ENCODE measurements around the gene CUX1. TPM values are rescaled to one million over a fixed set of nuclear protein-coding genes. Genes with fewer than 3 reads are reported as not detected.
"Not testable (repeated sequence)": the region's sequence is repeated elsewhere in the genome, so short reads cannot be mapped to it uniquely, and the experiment has no call there.

Gene CUX1
- polyA plus RNA-seq, 3 donors, result 22.4 to 47.5 (median 40.9) TPM

GRCh38 chr7:101879565-101879964 lies 62.1 kb downstream of the CUX1 start:
- H3K27ac ChIP-seq (ENCODE audit: low read depth, low read length), result no peak overlapping the region
- WGBS, 3 donors, result 85 to 97% (median 90%) methylated on average over 10 of the region's 10 CpGs

- no peak overlapping the region for H3K27ac ChIP-seq (ENCODE audit: low read depth, low read length)
- WGBS, 3 donors, result 59 to 79% (median 69%) methylated on average over 14 of the region's 14 CpGs
Measured at GRCh38 chr7:101880282-101881054, 63.0 kb downstream of the CUX1 start.

GRCh38 chr7:101882005-101882421 lies 64.6 kb downstream of the CUX1 start:
- no peak overlapping the region for H3K27ac ChIP-seq (ENCODE audit: low read depth, low read length)
- WGBS, 3 donors, result 82 to 86% (median 82%) methylated on average over 7 of the region's 7 CpGs

DNA sequence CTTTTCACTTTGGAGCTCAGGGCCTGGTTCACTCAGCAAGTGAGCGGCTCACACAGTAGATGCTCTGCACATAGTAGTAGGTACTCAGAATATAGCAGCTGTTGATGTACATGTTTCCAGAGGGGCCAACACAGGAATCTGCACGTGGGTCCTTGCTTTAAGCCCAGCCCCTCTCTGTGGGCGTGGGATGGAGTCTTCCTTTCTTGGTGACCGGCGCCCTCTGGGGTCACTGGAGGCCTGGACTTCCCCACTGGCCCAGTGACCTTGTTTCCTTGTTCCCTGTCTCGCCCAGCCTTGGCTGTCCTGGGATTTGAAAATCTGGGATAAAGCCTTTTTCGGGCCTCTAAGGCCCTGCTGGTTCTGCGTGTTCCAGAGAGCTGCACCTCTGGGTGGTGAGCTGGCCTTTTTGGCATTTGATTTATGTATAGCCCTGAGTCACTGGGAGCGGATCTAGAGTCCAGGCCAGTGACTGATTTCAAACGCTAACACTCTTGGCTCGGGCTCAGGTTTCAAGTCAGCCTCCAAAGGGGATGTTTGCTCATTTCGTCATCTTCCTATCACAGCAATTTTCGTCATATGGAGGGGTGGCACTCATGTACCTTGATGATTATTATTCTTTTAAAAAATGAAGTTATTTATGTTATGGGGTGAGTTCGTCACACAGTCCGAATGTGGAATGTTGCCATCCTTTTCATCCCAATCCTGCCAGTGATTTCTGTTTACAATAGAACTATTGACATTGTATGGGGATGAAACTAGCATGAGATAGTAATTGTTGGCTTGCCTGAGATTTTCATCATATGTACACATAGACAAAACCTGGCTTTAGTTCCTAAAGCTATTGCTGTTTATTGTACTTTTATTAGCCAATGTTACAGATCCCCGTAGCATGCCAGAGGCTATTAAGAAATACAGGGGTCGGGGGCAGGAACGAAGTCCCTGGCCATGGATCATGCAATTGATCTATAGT lies 65.5 kb downstream of the CUX1 start:
- H3K27ac ChIP-seq (ENCODE audit: low read depth, low read length), result peak overlapping the region; percentile 63
- 26 to 31% (median 27%) methylated on average over 18 of the region's 18 CpGs for WGBS, 3 donors

GRCh38 chr7:101884671-101885596 lies 67.5 kb downstream of the CUX1 start:
- 81 to 87% (median 85%) methylated on average over 13 of the region's 13 CpGs for WGBS, 3 donors
- no peak overlapping the region for H3K27ac ChIP-seq (ENCODE audit: low read depth, low read length)

GRCh38 chr7:101885597-101885955 lies 68.2 kb downstream of the CUX1 start:
- WGBS, 3 donors, result 50 to 68% (median 64%) methylated on average over 12 of the region's 12 CpGs
- no peak overlapping the region for H3K27ac ChIP-seq (ENCODE audit: low read depth, low read length)

DNA sequence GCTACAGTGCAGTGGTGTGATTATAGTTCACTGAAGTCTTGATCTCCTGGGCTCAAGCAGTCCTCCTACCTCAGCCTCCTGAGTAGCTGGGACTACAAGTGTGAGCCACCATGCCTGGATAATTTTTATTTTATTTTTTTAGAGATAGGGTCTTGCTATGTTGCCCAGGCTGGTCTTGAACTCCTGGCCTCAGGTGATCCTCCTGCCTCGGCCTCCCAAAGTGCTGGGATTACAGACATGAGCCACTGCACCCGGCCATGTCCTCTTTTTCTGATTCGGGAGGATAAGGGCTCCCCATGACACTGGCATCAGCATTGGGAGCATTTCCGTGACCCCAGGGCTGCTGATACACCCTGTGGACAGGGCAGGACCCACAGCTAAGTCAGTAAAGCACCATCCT lies 69.9 kb downstream of the CUX1 start:
- 96 to 100% (median 98%) methylated on average over 4 of the region's 4 CpGs for WGBS, 3 donors

DNA sequence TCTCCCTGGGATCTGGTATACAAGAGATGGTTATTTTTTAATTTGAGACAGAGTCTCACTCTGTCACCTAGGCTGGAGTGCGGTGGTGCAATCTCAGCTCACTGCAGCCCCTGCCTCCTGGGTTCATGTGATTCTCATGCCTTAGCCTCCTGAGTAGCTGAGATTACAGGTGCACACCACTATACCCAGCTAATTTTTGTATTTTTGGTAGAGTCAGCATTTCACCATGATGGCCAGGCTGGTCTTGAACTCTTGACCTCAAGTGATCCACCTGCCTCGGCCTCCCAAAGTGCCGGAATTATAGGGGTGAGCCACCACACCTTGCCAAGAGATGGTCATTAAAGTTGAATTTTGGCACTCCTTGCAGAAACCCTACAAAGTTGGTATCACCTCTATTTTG lies 71.1 kb downstream of the CUX1 start:
- H3K27ac ChIP-seq (ENCODE audit: low read depth, low read length), result not testable (repeated sequence)
- 96% methylated on average over 3 of the region's 3 CpGs for WGBS, 3 donors

More for the DNA sequence above, 69.9 kb downstream of the CUX1 start:
- H3K27ac ChIP-seq (ENCODE audit: low read depth, low read length), result not testable (repeated sequence)

- H3K27ac ChIP-seq (ENCODE audit: low read depth, low read length), result no peak overlapping the region
- WGBS, 3 donors, result 73 to 91% (median 81%) methylated on average over 7 of the region's 7 CpGs
Measured at GRCh38 chr7:101890749-101891523, 73.5 kb downstream of the CUX1 start.

DNA sequence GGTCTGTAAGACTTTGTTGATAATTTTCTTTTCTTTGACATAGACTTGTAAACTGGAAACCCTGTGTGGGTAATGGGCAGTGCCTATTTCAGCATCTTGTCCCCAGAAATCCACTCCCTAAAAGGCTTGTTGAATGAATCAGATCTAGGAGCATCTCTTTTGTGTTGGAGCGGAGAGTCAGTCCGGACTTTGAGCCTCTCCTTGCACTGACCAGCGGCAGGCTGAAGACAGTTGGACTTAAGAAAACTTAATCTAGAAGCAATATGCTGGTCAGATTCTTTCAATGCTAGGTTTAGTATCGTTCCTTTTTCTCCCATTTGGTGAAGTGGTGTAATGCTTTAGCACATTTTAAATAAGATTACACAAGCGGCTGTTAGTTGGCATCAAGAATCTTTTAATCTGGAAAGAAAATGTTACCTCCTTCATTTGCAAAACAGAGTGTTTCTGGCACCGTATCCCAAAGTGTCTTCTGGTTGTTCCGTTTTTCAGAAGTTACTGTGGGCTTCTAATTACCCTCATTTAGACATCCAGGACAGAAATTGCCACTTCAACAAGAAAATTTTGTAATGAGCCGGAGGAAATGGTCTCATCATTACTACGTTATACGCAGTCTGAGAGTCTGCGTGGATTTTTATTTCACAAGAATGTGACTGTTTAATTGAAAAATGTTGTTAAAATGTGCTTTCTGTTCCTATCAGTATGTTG lies 74.7 kb downstream of the CUX1 start:
- H3K27ac ChIP-seq (ENCODE audit: low read depth, low read length), result no peak overlapping the region

DNA sequence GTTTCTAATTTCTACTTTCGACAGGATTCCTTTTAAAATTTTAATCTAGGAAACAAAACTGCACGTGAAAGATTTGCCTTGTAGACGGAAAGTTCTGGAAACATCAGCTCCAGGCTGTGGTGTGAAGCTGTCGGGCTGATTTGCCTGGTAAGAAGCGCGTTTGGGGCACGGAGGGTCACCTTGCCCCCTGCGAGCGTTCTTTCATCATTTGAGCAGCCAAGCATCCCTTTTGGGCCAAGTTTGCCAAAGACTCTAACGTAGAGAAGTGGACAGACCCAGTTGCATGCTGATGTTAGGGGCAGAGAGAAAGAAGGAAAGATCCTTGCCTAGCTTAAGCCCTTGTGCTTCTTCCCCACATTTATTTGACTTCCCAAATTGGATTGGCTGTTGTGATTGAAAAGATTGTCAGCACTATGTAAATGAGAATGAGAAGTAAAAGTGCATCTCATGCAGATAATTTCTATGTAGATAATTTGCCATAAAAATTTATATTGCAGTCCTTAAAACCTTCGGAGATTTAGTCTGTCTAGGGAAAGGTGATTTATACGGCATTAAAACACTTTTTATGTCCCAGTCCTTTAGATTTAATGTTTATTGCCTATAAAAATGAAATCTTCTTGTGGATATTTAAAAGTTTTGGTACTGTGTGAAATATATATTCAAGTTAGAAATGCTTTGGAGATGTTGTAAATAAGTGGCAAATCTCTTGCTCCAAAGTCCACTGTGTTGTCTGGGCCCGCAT lies 76.1 kb downstream of the CUX1 start:
- WGBS, 3 donors, result 90 to 93% (median 91%) methylated on average over 13 of the region's 13 CpGs
- H3K27ac ChIP-seq (ENCODE audit: low read depth, low read length), result no peak overlapping the region

More for the DNA sequence above, 74.7 kb downstream of the CUX1 start:
- 43 to 81% (median 61%) methylated on average over 11 of the region's 11 CpGs for WGBS, 3 donors

DNA sequence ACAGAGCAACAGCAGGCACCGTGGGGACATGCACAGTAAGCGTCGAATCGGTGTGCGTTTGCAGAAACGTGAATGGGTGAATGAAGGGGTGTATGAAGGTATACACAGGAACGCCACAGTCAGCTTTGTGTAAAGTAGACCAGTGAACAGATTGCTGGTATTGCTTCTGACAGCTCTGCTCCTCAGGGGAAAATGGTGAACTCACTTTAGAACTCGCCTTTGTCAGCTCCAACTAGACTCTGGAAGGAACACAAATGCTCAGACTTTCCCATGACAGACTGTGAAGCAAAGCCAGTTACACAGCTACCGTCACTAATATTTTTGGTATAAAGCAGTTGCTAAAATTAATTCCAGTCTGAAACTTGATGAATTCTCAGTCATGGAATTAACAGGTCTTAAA lies 78.9 kb downstream of the CUX1 start:
- 82 to 88% (median 84%) methylated on average over 9 of the region's 9 CpGs for WGBS, 3 donors
- H3K27ac ChIP-seq (ENCODE audit: low read depth, low read length), result no peak overlapping the region

DNA sequence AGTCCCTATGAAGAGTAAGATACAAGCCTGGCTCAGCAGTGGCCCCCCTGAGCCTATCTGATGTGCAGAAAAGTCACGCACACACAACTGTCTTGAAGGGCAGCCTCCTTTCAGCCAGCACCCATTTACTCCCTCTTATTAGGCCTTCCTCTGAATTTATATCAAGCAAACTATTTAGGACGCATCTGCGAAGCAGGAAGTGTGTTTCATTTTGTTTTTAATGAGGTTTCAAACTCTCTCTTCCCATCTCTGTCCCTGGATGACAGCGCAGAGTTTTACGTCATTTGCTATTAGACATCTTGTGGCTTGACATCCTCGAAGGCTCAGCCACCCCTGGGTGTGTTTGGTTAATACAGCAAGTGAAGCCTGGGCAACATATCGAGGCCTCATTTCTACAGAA lies 79.5 kb downstream of the CUX1 start:
- 70 to 93% (median 76%) methylated on average over 7 of the region's 7 CpGs for WGBS, 3 donors
- H3K27ac ChIP-seq (ENCODE audit: low read depth, low read length), result no peak overlapping the region

- no peak overlapping the region for H3K27ac ChIP-seq (ENCODE audit: low read depth, low read length)
- 73 to 95% (median 83%) methylated on average over 10 of the region's 10 CpGs for WGBS, 3 donors
Measured at GRCh38 chr7:101898106-101898505, 80.7 kb downstream of the CUX1 start.

GRCh38 chr7:101899616-101900015 lies 82.2 kb downstream of the CUX1 start:
- H3K27ac ChIP-seq (ENCODE audit: low read depth, low read length), result no peak overlapping the region
- WGBS, 3 donors, result 77 to 92% (median 84%) methylated on average over 7 of the region's 7 CpGs

GRCh38 chr7:101900103-101900502 lies 82.7 kb downstream of the CUX1 start:
- H3K27ac ChIP-seq (ENCODE audit: low read depth, low read length), result no peak overlapping the region
- 88 to 96% (median 90%) methylated on average over 18 of the region's 18 CpGs for WGBS, 3 donors
